K562 treated with DMSO at 1 percent for 24 hours (cell line): Measurements from ENCODE around the gene FOXD2. TPM values are rescaled to one million over a fixed set of nuclear protein-coding genes. Genes with fewer than 3 reads are reported as not detected.

Source experiments
- total RNA-seq: library from RNA; unstranded; fragments of 300-600 nt; gene quantifications from 2 replicates; pipeline ENCODE4 v1.2.3, GENCODE V29; 2022; ENCODE audit warnings: low read depth; ENCODE audit not compliant: insufficient read depth

FOXD2 gene
- total RNA-seq, result 3.4 and 3.7 TPM in 2 replicates

DNA sequence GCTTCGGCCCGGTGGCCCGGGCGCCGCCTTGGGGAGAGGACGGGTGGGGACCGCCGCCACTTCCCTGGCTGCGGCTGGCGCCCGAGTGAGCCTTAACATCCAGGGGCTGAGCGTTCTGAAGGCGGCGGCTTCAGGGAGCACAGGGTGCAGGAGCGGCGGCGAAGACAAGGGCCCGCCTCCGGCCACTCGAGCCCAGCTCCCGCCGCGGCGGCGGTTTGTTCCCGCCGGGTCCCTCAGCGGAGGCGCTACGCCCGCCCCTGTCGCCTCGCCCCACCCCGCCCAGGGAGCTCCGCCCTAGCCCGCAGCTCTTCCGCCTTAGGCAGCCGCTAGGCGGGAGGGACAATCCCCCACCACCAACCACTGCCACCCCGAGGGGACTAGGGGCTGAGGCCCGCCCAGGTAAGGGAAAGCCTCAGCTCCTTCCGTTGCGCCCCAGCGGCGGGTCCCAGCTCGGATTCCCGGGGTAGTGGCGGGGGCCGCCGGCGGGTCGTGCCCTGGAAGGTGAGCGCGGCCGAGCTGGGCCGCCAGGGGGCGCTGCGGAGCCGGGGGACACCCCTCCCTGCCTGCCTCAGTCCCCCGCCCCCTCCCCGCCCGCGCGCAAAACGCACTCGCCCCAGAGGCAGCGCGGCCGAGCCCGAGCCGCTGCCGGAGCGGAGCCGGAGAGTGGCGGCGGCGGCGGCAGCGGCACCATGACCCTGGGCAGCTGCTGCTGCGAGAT is at the start of gene FOXD2:
Gene FOXD2, plus strand, starts transcription at position 598 of the 718 bp plus-strand sequence. Its CDS starts 92 bp downstream, at position 690.

DNA sequence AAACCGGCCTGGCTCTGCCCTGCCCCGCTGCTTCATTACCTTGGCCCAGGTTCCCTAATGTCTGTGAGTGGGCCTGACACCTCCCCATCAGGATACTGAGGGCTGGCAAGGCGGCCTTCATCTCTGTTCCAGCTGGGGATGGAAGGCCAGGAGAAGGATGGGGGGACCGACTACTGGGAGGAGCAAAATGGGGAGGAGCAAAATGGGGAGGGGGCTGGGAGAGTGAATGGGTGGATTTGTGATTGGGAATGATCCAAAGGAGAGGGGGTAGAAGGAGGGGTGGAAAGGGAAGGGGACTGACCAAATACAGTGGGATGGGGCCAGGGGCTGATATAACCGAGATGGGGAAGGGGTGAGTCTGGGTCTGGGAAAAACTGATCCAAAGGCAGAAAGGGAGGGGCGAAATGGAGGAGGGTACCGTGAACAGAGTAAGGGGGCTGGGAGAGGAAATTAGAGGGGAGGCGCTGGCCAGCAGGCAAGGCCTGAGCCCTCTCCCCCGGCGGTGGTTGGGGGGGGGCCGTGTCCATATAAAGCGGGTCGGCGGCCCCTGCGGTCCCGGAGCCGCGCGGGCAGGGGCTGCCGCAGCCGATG is 22.0 kb upstream of the FOXD2 start, which contains the start of gene FOXE3:
Gene FOXE3, plus strand, starts transcription at position 558 of the 591 bp plus-strand sequence. Its CDS starts 31 bp downstream, at position 589.

Other genes with a start within 250 kb of the FOXD2 start
- gene PDZK1IP1, start 248.0 kb upstream of the FOXD2 start, total RNA-seq, result 4.1 and 5.7 TPM in 2 replicates
- gene TAL1, start 205.8 kb upstream of the FOXD2 start, total RNA-seq, result 39.2 and 49.0 TPM in 2 replicates
- gene STIL, start 123.9 kb upstream of the FOXD2 start, total RNA-seq, result 23.9 and 25.1 TPM in 2 replicates
- 60.5 and 69.2 TPM in 2 replicates for gene CMPK1, start 104.3 kb upstream of the FOXD2 start, total RNA-seq
- gene FOXE3, start 21.8 kb upstream of the FOXD2 start, total RNA-seq, result 0.35 TPM in 1 of 2 replicates, not detected in the other